Limb (tissue), 2 donors: ENCODE results near the gene TYRO3.
"Not testable (repeated sequence)": the region's sequence is repeated elsewhere in the genome, so short reads cannot be mapped to it uniquely, and the experiment has no call there.

Experiments used
- DNase-seq, 2 donors: peaks; one replicate each; pipeline ENCODE4 v3.0.0-alpha.2; 2016; ENCODE audit errors: extremely low spot score in 2 of 2

Gene TYRO3

GRCh38 chr15:41573396-41573795 is 14.4 kb downstream of the TYRO3 start:
- DNase-seq: no peak

- no peak for DNase-seq
Measured at GRCh38 chr15:41574158-41574557, 15.1 kb downstream of the TYRO3 start.

GRCh38 chr15:41575282-41575681 is 16.3 kb downstream of the TYRO3 start:
- DNase-seq: no peak

- no peak for DNase-seq
Measured at GRCh38 chr15:41577863-41578735, 19.1 kb downstream of the TYRO3 start.

- no peak for DNase-seq
Measured at GRCh38 chr15:41578736-41579383, 19.8 kb downstream of the TYRO3 start.

GRCh38 chr15:41581110-41581509 is 22.1 kb downstream of the TYRO3 start:
- no peak for DNase-seq

- DNase-seq: no peak
Measured at GRCh38 chr15:41583795-41584194, 24.8 kb downstream of the TYRO3 start.

GRCh38 chr15:41584636-41585126 is 25.7 kb downstream of the TYRO3 start:
- DNase-seq: no peak

- peak; percentile 68 to 69 for DNase-seq
Measured at GRCh38 chr15:41585127-41586047, 26.4 kb downstream of the TYRO3 start.

GRCh38 chr15:41586531-41587282 is 27.7 kb downstream of the TYRO3 start:
- not testable (repeated sequence) for DNase-seq

GRCh38 chr15:41589018-41589417 is 30.0 kb downstream of the TYRO3 start:
- not testable (repeated sequence) for DNase-seq

GRCh38 chr15:41589571-41589970 is 30.6 kb downstream of the TYRO3 start:
- DNase-seq: not testable (repeated sequence)

GRCh38 chr15:41591217-41591616 is 32.2 kb downstream of the TYRO3 start:
- not testable (repeated sequence) for DNase-seq

GRCh38 chr15:41592718-41593117 is 33.7 kb downstream of the TYRO3 start:
- DNase-seq: not testable (repeated sequence)

GRCh38 chr15:41594801-41595746 is 36.1 kb downstream of the TYRO3 start:
- DNase-seq: no peak

GRCh38 chr15:41596972-41597371 is 38.0 kb downstream of the TYRO3 start:
- no peak for DNase-seq

GRCh38 chr15:41597787-41598186 is 38.8 kb downstream of the TYRO3 start:
- DNase-seq: no peak

- no peak for DNase-seq
Measured at GRCh38 chr15:41599061-41599460, 40.0 kb downstream of the TYRO3 start.

GRCh38 chr15:41603411-41603935 is 44.5 kb downstream of the TYRO3 start:
- DNase-seq: no peak
